NCI-H446 (cell line): ENCODE results near the gene VIPAS39.
"Not testable (repeated sequence)": the region's sequence is repeated elsewhere in the genome, so short reads cannot be mapped to it uniquely, and the experiment has no call there.

Source experiments
- DNase-seq, 2 experiments: peaks; one replicate each; lab custom pipeline; 2025; lab: John Stamatoyannopoulos, UW

Gene VIPAS39

DNA sequence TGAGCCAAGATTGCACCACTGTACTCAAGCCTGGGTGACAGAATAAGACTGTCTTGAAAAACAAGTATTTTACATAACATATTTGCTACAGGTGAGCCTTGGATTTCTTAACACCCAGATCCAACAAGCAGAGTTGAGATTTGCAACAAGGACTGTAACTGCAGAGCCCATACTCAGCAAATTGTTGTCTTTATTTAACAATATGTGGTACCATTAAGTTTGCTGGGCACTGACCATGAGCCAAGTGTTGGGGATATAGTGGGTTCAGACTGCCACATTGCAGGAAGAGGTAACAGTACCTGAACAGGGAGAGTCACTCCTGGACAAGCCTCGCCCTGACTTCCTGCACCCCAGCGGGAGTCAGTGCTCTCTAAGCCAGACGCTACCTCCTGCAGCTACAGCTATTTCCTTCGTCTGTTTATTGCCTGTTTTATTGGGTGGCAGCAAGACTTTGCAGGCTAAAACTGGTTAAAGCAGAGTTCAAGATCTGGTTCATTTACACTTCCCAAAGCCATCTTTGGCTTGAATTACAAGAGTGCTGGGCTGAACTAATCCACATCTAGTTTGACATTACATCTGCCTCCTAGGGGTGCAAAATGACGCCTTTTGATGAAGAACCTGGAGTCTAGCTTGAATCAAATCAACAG is 12.9 kb upstream of the VIPAS39 start:
- DNase-seq = no peak

DNA sequence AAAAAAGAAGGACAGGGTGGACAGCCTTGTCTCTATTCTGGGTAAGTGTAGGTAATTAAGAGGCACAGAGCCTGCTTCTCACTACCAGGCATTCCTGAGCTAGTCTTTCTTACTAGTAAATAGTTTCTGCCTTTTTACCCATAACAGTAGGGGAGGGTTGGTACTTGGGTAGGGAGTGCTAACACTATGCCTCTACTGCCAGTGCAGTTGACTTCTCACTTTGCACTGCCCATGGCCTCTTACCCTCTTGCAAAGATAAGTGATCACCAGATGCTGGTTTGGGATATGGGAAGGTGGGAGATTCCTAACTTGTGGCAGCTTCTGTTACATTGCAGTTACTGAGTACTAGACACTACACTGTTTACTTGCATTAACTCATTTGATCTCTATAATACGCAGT is 12.1 kb upstream of the VIPAS39 start:
- no peak for DNase-seq

DNA sequence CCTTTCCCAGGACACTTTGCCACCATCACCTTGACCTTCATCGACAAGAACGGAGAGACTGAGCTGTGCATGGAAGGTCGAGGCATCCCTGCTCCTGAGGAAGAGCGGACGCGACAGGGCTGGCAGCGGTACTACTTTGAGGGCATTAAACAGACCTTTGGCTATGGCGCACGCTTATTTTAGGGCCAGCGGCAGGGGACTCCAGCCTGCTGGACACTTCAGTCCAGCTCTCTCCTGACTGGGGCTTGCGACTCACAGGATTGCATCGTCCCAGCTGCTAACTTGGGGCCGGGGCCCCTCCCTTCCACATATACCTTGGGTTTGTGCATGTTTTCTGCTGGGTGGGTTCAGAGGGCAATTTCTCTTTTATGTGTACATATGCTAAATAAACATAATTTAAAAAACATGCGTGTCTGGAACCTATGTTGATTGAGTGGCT is 11.7 kb upstream of the VIPAS39 start:
- DNase-seq = no peak

- DNase-seq = no peak
Measured at GRCh38 chr14:77467801-77468200, 10.4 kb upstream of the VIPAS39 start.

DNA sequence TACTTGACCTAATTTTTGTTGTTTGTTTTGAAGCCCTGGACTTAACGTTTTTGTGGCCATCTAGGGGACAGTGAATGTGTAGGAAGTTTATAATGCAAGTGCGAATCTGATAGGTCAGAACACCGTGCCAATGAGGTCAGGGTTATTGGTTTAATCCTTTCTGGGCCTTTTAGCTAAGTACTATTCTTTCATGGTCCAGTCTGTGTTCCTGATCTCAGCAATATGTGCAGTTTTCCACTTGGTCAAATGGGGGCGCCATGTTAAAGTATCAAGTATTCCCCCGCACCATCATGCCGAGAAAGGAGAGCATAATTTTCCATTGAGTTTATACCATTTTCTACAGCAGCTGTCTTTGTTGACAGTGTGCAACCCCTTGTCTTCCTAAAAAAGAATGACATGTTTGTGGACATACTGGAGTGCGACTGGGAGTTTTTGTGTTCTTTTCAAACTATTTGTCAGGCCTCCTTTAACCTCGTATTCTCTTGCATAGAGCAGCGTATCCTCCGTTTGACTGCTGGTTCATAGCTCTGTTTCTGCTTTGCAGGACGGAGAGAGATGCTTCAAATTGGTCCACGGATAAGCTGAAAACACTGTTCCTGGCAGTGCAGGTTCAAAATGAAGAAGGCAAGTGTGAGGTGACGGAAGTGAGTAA is 1.8 kb upstream of the VIPAS39 start:
- peak; percentile 44 to 69 for DNase-seq

DNA sequence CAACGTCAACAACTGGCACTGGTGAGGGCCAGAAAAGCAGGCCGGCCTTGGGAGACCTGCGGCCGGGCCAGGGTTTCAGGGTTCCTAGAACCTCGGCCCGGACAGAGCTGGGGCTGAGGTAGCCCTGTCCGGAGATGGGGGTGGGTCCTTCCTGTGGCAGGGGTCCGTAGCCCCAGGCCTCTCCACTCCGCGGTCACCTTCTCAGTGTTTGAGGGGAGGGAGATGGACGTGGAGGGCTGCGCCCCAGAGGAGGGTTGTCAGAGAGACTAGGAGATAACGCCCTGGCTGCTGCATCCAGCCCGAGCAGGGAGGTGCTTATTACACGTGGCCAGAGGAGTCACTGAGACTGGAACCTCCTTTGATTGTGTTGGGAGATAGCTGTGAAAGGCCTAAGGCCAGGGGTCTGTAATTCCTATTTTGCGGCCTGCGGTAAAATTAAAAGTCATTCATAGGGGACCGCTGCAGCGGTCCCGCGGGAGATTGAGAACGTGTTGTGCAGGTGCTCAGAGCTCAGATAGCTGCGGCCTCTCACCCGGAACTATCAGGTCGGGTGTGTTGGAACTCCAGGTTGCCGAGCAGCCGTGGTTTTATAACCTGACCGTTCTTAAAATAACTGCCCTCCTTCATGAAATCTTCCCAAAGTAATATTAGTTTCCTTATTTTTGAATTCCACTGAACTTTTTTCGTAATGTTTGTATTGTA is 999 bp upstream of the VIPAS39 start:
- DNase-seq = no peak

- DNase-seq = no peak
Measured at GRCh38 chr14:77457115-77457521, 283 bp downstream of the VIPAS39 start.

DNA sequence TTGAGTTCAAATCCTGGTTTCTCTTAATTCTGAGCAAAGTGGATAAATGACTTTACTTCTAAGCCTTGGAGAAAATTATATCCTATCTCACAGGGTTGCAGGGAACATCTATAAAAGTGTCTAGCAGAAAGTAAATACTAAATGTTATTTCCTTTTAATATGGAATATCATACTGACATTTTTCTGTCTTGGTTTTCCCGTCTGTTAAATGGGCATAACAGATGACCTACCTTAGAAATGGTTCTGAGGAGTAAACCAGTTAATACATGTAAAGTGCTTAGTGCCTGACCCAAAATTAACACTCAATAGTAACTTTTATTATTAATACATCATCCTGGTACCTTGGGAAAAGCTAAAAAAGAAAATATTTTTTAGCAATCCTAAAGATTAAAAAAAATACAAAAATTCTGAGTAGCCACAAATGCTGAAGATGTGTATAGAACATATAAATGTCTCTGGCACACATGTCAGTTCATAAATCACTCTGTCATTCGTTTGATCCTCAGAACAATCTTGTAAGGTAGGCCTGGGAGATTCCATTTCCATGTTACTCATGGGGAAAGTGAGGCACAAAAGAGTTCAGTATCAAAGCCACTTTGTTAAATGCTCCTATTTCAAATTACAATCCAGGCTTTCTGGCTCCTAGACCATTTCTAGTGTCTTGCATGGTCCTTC is 1.3 kb downstream of the VIPAS39 start:
- no peak for DNase-seq

DNA sequence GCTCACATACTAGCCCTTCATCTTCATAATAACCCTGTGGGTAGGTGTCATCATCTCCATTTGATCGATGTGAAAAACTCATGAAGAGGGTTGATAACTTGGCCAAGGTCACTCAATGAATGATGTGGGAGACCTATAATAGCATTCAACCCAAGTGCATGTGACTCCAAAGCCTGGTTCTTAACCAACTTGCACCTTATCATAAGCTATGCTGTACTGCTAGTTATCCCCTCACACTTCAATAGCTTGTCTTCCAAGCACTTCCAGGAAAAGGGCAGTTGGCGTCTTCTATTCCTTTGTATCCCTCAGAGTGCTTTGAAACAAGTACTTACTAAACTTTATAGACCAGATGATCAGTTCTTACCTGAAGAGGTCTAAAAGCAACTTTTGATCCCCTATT is 15.2 kb downstream of the VIPAS39 start:
- no peak for DNase-seq

DNA sequence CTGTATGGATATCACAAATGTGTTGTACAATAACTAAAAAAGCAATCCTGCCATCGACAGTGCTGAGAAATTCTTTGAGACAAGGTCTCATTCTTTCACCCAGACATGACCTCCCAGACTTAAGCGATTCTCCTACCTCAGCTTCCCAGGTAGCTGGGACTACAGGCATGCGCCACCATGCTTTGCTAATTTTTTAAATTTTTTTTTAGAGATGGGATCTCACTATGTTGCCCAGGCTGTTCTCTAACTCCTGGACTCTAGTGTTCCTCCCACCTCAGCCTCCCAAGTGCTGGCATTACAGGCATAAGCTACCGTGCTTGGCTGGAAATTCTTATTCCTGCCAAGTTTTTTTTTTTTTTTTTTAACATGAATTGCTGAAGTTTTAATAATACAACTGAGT is 17.5 kb downstream of the VIPAS39 start:
- no peak for DNase-seq

GRCh38 chr14:77438596-77438995 is 18.8 kb downstream of the VIPAS39 start:
- DNase-seq = no peak

GRCh38 chr14:77436042-77436441 is 21.4 kb downstream of the VIPAS39 start:
- no peak for DNase-seq

DNA sequence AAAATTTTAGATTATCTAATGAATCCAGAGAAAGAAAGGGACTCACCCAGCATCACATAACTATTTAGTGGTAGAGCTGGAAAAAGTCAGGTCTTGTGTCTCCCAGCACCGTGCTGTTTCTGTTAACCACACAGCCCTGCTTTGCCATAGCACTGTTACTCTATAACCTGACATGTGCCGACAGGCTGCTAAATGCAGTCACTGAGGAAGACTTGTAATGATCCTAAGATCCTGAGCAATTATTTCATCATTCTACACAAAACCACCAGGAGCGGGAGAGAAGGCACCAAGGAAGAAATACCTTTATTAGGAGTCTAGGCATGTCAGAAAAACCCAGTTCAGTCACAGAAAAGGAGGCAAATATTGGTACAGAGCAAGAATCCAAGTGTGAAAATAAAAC is 31.0 kb downstream of the VIPAS39 start:
- no peak for DNase-seq

GRCh38 chr14:77424862-77425261 is 32.5 kb downstream of the VIPAS39 start:
- DNase-seq = no peak

- no peak for DNase-seq
Measured at GRCh38 chr14:77423423-77423822, 34.0 kb downstream of the VIPAS39 start, which contains the start of gene NOXRED1. Gene NOXRED1 (minus strand): TSS chr14:77423523. CDS start chr14:77422889, 634 bp downstream.

DNA sequence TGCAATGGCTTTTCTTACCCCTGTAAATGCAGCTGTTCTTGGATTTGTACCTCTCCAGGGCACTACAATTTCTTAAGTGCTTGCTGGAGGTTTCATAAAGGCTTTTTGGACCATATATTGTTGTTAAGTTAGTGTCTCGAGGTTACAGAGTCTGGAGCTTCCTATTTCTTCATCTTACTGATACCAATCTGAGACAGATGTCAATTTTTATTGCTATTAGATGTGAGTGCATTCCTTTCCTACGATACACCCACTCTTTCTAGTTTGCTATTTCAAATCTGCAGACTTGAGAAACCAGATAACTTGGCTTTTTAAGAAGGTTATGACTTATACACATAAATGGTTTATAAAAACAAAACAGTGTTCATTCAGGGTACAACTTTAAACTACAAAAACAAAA is 36.2 kb downstream of the VIPAS39 start:
- DNase-seq = no peak

- DNase-seq = no peak
Measured at GRCh38 chr14:77416836-77417235, 40.6 kb downstream of the VIPAS39 start.

DNA sequence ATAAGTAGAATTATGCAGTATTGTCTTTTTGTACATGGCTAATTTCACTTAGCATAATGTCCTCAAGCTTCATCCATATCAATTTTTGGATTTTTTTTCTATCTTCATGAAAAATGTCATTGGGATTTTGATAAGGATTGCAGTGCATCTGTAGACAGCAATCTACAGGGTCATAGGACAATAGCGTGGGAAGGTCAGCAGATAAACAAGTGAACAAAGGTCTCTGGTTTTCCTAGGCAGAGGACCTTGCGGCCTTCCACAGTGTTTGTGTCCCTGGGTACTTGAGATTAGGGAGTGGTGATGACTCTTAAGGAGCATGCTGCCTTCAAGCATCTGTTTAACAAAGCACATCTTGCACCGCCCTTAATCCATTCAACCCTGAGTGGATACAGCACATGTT is 41.3 kb downstream of the VIPAS39 start:
- not testable (repeated sequence) for DNase-seq

DNA sequence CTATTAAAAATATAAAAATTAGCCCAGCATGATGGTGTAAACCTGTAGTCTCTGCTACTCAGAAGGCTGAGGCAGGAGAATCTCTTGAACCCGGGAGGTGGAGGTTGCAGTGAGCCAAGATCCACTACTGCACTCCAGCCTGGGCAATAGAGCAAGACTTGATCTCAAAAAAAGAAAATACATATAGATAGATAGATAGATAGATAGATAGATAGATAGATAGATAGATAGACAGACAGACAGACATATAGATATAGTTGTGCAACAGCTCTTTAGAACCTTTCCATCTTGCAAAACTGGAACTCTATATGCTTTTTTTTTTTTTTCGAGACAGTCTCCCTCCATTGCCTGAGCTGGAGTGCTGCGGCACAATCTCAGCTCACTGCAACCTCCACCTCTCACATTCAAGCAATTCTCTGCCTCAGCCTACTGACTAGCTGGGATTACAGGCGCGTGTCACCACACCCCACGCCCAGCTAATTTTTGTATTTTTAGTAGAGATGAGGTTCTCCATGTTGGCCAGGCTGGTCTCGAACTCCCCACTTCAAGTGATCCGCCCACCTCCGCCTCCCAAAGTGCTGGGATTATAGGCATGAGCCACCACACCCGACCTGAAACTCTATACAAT is 41.9 kb downstream of the VIPAS39 start:
- DNase-seq = not testable (repeated sequence)

DNA sequence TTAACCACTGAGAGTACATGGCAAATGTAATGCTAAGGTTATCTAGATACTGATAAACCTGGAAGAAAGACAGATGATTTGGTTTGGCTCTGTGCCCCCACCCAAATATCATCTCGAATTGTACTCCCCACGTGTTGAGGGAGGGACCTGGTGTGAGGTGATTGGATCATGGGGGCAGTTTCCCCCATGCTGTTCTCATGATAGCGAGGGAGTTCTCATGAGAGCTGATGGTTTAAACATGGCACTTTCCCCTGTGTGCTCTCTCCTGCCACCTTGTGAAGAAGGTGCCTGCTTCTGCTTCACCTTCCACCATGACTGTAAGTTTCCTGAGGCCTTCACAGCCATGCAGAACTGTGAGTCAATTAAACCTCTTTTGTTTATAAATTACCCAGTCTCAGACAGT is 48.3 kb downstream of the VIPAS39 start:
- peak in 1 of 2 experiments; percentile 28 for DNase-seq

- DNase-seq = no peak
Measured at GRCh38 chr14:77407158-77407557, 50.2 kb downstream of the VIPAS39 start.

DNA sequence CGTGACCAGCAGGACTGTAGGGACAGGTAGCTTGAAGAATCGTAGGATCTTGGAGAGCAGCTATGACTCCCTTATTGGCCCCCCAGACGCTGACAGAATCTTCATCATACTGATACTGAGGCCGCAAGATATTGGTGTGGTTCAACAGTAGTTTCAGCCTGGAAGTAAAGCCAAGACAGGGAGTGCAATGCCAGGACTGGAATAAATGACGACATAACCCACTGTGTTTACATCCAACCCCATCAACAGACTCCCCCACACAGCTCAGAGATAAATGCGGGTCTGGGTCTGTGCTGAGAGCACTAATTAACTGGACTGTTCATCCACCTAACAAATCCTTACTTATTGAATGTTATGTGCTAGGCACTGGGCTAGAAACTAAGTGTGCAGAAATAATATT is 50.7 kb downstream of the VIPAS39 start:
- DNase-seq = no peak
